ENCODE results near the gene IL6. TPM values are rescaled to one million over a fixed set of nuclear protein-coding genes. Genes with fewer than 3 reads are reported as not detected.

The IL6 gene
- total RNA-seq, 2 experiments from 2014 or later, result not detected

- POLR2A ChIA-PET, result interaction anchor here (1.4 kb wide), 1 partner anchor 10 kb away, joined by 3 read pairs; no protein-coding TSS in a partner anchor
- peaks cover 13% of the 10 kb centered on the region for H3K4me1 Mint-ChIP-seq (ENCODE audit: low read depth)
Measured at GRCh38 chr7:22723637-22724036, 3.4 kb upstream of the IL6 start.

GRCh38 chr7:22724861-22725260 is 2.1 kb upstream of the IL6 start:
- peaks cover 13% of the 10 kb centered on the region for H3K4me1 Mint-ChIP-seq (ENCODE audit: low read depth)
- H3K27me3 Mint-ChIP-seq, result peaks cover 35% of the 10 kb centered on the region
- TF ChIP-seq, protein P1, sequence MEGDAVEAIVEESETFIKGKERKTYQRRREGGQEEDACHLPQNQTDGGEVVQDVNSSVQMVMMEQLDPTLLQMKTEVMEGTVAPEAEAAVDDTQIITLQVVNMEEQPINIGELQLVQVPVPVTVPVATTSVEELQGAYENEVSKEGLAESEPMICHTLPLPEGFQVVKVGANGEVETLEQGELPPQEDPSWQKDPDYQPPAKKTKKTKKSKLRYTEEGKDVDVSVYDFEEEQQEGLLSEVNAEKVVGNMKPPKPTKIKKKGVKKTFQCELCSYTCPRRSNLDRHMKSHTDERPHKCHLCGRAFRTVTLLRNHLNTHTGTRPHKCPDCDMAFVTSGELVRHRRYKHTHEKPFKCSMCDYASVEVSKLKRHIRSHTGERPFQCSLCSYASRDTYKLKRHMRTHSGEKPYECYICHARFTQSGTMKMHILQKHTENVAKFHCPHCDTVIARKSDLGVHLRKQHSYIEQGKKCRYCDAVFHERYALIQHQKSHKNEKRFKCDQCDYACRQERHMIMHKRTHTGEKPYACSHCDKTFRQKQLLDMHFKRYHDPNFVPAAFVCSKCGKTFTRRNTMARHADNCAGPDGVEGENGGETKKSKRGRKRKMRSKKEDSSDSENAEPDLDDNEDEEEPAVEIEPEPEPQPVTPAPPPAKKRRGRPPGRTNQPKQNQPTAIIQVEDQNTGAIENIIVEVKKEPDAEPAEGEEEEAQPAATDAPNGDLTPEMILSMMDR (IDR thresholded peaks at IDR 0.05), result no peak
- ChIA-PET CTCF (interaction anchor here (1.1 to 1.5 kb wide), 2 partner anchors 12 to 164 kb away, joined by 4 to 6 read pairs; no protein-coding TSS in a partner anchor), POLR2A (no interaction called here)
- peaks cover 19% of the 10 kb centered on the region for H3K4me1 ChIP-seq (ENCODE audit: insufficient read depth, low read length)
- intact Hi-C loops (cut with DNase I, micrococcal nuclease), result loop anchor here (2.0 to 10.0 kb wide), 4 partner anchors 64 to 620 kb away; no protein-coding TSS in a partner anchor
- no peak overlapping the region for H3K4me3 Mint-ChIP-seq
- no peaks in the 10 kb centered on the region for H3K36me3 ChIP-seq (ENCODE audit: insufficient read depth, low read length)
- peaks cover 10 to 11% of the 10 kb centered on the region in 2 experiments for H3K27me3 ChIP-seq (ENCODE audit: control insufficient read depth in 1 of 2, insufficient read depth in 2 of 2, low read length in 2 of 2)
- H3K4me3 ChIP-seq (ENCODE audit: low read length), result no peak overlapping the region
- no peak overlapping the region for H3K27ac Mint-ChIP-seq
- peaks cover 0 to 5% of the 10 kb centered on the region in 2 experiments for H3K9me3 ChIP-seq (ENCODE audit: control insufficient read depth in 1 of 2, insufficient read depth in 1 of 2, low read length in 2 of 2)
- no peak for DNase-seq
- ATAC-seq (ENCODE audit: poor library complexity), result no peak
- H3K36me3 Mint-ChIP-seq (ENCODE audit: low read depth), result no peaks in the 10 kb centered on the region
- H3K27ac ChIP-seq (ENCODE audit: low read depth in 1 of 2, low read length in 2 of 2), result no peak overlapping the region
- no peaks in the 10 kb centered on the region for H3K9me3 Mint-ChIP-seq

More at GRCh38 chr7:22723637-22724036, 3.4 kb upstream of the IL6 start:
- CTCF ChIA-PET, result interaction anchor here (1.0 kb wide), 1 partner anchor 14 kb away, joined by 4 read pairs; no protein-coding TSS in a partner anchor
- no peaks in the 10 kb centered on the region for H3K36me3 Mint-ChIP-seq (ENCODE audit: low read depth)
- TF ChIP-seq, protein P1 (IDR thresholded peaks at IDR 0.05), result no peak
- H3K27me3 Mint-ChIP-seq, result peaks cover 30% of the 10 kb centered on the region
- peaks cover 10 to 11% of the 10 kb centered on the region in 2 experiments for H3K27me3 ChIP-seq (ENCODE audit: control insufficient read depth in 1 of 2, insufficient read depth in 2 of 2, low read length in 2 of 2)
- intact Hi-C loops (cut with DNase I, micrococcal nuclease), result loop anchor here in 1 of 2 experiments (2.0 to 10.0 kb wide), 3 partner anchors 63 to 619 kb away; no protein-coding TSS in a partner anchor
- H3K9me3 Mint-ChIP-seq, result no peaks in the 10 kb centered on the region
- no peak for ATAC-seq (ENCODE audit: poor library complexity)
- peak in 2 of 14 experiments; percentile 16 to 27 for DNase-seq
- peaks cover 0 to 5% of the 10 kb centered on the region in 2 experiments for H3K9me3 ChIP-seq (ENCODE audit: control insufficient read depth in 1 of 2, insufficient read depth in 1 of 2, low read length in 2 of 2)
- no peak overlapping the region for H3K27ac ChIP-seq (ENCODE audit: low read depth in 1 of 2, low read length in 2 of 2)
- no peak overlapping the region for H3K4me3 ChIP-seq (ENCODE audit: low read length)
- peaks cover 19% of the 10 kb centered on the region for H3K4me1 ChIP-seq (ENCODE audit: insufficient read depth, low read length)
- H3K4me3 Mint-ChIP-seq, result no peak overlapping the region
- no peaks in the 10 kb centered on the region for H3K36me3 ChIP-seq (ENCODE audit: insufficient read depth, low read length)
- H3K27ac Mint-ChIP-seq, result no peak overlapping the region

GRCh38 chr7:22725585-22725984 is 1.4 kb upstream of the IL6 start:
- no peaks in the 10 kb centered on the region for H3K36me3 Mint-ChIP-seq (ENCODE audit: low read depth)
- Histone ChIP-seq H3K4me3 (ENCODE audit: low read length) (no peak overlapping the region), H3K27ac (ENCODE audit: low read depth in 1 of 2, low read length in 2 of 2) (no peak overlapping the region), H3K36me3 (ENCODE audit: insufficient read depth, low read length) (no peaks in the 10 kb centered on the region), H3K27me3 (ENCODE audit: control insufficient read depth in 1 of 2, insufficient read depth in 2 of 2, low read length in 2 of 2) (peaks cover 10 to 11% of the 10 kb centered on the region in 2 experiments), H3K4me1 (ENCODE audit: insufficient read depth, low read length) (peaks cover 19% of the 10 kb centered on the region), H3K9me3 (ENCODE audit: control insufficient read depth in 1 of 2, insufficient read depth in 1 of 2, low read length in 2 of 2) (peaks cover 0 to 5% of the 10 kb centered on the region in 2 experiments)
- ATAC-seq (ENCODE audit: poor library complexity) (no peak), DNase-seq (peak in 1 of 14 experiments; percentile 3)
- H3K4me1 Mint-ChIP-seq (ENCODE audit: low read depth), result peaks cover 13% of the 10 kb centered on the region
- POLR2A ChIA-PET, result interaction anchor here (0.6 kb wide), 1 partner anchor 12 kb away, joined by 3 read pairs; no protein-coding TSS in a partner anchor
- H3K4me3 Mint-ChIP-seq, result no peak overlapping the region
- H3K27me3 Mint-ChIP-seq, result peaks cover 37% of the 10 kb centered on the region
- TF ChIP-seq, protein P1 (IDR thresholded peaks at IDR 0.05), result no peak
- H3K27ac Mint-ChIP-seq, result no peak overlapping the region
- H3K9me3 Mint-ChIP-seq, result no peaks in the 10 kb centered on the region
- intact Hi-C loops (cut with DNase I, micrococcal nuclease), result loop anchor here (2.0 to 10.0 kb wide), 3 partner anchors 65 to 621 kb away; no protein-coding TSS in a partner anchor
- CTCF ChIA-PET, result interaction anchor here (1.5 to 1.8 kb wide), 2 partner anchors 12 to 165 kb away, joined by 4 to 9 read pairs; no protein-coding TSS in a partner anchor
